ENCODE data around the gene BFSP2.
A peak's percentile ranks its signal among the peaks of the same experiment; 100 is the strongest.

The BFSP2 gene, protein sequence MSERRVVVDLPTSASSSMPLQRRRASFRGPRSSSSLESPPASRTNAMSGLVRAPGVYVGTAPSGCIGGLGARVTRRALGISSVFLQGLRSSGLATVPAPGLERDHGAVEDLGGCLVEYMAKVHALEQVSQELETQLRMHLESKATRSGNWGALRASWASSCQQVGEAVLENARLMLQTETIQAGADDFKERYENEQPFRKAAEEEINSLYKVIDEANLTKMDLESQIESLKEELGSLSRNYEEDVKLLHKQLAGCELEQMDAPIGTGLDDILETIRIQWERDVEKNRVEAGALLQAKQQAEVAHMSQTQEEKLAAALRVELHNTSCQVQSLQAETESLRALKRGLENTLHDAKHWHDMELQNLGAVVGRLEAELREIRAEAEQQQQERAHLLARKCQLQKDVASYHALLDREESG

DNA sequence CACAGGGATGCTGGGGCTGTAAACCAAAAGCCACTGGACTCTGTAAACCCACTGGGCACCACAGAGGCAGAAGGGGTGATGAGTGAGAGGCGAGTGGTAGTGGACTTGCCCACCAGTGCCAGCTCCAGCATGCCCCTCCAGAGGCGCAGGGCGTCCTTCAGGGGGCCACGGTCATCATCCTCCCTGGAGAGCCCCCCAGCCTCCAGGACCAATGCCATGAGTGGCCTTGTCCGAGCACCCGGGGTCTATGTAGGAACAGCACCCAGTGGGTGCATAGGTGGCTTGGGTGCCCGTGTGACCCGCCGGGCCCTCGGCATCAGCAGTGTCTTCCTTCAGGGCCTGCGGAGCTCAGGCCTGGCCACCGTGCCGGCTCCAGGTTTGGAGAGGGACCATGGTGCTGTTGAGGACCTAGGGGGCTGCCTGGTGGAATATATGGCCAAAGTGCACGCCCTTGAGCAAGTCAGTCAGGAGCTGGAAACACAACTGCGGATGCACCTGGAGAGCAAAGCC is at the start of gene BFSP2:
TSS of gene BFSP2 (plus strand) at position 51 of the 510 bp plus-strand sequence. CDS start at position 79, 28 bp downstream.
- DNase-seq, result no peak

DNA sequence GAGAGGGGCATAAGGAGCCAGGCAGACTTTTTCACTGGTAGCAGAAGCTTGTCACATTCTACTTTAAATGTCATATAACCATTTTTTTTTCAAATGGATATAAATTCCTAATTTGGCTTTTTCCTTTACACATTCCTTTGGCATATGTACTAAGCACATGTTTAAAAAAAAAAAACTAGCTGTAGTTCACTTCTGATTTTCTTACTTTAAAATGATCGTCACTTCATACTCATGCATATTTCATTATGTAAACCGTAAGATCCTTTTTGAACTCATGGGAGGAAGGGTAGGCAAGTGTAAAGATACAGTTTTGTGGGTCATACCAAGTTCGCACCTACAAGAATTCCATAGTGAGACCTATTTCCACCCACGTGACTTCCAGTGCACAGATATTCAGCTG is 45.1 kb upstream of the BFSP2 start:
- DNase-seq, result no peak

DNA sequence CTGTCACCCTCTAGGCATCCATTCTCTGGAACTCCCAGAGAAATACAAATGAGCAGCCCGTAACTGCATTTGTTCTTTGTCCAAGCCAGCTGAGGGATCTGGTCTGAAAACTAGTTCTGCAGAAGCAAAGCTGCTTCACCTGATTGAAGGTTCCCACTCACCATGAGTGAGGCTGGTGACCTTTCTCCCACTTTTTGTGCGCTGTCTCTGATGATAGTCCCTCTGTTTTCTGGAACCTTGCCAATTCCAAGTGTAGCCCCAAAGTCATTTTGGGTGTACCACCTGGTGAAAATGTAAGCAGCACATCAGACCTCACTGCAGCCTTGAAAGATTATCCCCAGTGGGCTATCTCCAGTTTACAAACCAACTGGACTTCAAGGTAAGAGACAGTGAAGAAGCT is 39.4 kb upstream of the BFSP2 start:
- no peak for DNase-seq

DNA sequence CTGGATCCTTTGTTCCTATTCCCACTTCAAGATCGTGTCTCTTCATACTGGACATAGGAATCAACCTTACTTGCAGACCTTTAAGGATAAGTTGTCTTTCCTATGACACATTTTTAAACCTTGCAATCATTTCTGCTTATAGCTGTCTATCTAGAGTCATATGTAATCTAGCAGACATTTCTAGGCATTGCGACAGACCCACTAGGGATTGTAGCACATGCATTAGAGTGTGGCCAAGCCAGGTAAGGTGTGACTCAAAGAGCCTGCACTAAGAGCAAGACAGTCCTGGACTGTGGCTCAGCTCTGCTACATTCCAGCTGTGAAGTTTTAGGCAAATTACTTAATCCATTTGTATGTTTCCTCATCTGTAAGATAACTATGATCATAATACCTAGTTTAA is 38.8 kb upstream of the BFSP2 start:
- DNase-seq, result no peak

DNA sequence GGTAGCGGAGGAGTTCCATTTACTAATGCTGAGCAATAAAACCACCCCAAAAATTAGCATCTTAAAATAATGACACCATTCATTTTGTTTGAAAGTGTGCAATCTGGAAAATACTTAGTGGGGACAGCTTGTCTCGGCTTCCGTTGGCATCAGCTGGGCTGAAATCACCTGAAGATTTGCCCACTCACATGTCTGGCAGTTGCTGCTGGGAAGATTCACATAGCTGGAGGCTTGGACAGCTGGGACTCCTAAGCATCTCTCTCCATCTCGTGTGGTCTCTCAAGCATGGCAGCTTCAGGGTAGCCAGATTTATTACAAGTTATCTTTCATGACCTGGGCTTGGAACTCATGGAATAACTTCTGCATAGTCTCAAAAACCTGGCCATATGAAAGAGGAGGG is 38.4 kb upstream of the BFSP2 start:
- DNase-seq, result no peak

DNA sequence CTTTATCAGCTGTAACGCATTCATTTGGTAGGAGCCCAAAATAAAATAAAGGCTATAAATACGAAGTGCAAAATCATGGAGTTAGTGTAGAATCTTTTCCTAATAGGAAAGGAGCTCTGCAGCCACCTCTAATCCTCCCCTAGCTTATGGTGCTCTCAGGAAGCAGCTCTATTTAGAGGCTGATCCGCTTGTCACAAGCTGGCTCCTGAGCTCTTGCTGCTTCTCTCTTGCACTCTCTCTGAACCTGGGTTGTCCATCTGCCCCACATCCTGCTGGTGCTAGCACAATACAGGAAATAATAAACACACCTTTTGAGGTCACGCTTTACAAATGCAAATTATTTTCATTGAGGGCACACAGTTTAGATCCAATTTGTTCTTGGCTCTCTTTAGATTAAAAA is 37.3 kb upstream of the BFSP2 start:
- no peak for DNase-seq

DNA sequence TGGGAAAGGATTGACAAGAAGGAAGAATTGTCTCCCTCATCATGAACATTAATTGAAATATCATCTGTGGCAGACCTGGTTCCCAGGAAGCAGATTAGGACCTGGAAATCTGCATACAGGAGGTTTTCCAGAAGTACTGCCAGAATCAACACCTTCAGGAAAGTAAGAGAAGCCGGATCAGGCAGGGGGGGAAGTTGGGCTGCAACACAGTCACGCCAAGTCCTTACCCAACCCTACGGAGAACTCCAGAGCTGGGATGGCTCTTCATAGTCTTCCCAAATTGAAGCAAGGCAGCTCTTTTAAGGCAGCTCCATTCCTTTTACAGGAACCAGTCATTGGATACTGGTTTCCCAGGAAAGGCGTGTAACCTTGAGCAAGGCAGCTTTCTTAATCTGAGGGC is 35.2 kb upstream of the BFSP2 start:
- DNase-seq, result no peak

DNA sequence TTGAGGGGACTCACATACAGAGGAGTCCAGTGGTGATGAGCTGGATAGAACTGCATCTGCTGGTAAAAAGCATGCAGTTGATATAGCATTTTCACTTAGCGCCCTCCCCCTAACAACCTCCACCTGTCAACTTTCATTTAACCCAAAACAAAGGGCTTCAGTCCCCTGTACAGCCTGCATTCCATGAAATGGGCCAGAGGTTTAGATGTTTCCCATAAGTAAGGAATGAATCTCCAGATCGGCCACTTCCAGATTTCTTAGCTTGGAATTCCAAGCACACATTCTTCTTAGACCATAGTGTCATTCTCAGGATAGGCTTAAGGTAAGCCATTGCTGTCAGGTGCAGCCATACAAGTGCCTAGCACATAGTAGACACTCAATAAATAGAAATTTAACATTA is 32.9 kb upstream of the BFSP2 start:
- DNase-seq, result no peak

DNA sequence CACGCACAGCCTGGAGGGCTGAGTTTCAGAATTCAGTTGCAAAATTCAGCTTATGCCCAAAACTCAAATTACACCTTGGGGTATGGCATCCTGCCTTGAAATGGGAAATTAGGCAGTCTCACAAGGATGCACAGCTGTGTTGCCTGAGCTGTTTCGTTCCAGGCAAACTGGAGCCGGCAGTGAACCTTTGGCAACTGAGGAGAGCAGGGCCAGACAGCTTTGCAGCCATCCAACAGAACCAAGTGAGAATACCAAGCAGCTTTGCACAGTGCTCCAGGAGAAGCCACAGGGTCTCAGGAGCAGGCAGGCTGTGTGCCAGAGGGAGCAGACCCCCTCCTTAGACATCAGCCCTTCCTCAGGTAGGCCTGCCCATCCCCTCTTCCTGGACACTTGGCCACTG is 32.5 kb upstream of the BFSP2 start:
- DNase-seq, result no peak

DNA sequence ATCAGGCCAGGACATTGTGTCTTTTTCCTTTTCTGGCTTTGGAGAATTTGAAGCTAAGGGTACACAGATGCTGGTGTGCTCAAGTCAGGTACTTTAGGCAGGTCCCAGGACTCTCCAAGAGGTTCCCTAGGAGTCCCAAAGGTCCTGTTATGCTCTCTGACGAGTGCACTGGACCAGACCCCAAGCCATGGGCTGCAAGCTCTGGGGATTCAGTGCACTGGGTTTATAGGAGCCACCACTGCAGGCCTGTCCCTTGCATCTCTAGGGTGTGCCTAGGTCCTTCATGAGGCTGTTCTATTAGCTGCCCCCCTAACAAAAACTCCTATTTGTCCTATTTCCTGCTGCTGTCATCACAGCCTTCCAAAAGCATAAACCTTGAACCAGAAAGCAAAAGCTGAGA is 31.9 kb upstream of the BFSP2 start:
- DNase-seq, result no peak

DNA sequence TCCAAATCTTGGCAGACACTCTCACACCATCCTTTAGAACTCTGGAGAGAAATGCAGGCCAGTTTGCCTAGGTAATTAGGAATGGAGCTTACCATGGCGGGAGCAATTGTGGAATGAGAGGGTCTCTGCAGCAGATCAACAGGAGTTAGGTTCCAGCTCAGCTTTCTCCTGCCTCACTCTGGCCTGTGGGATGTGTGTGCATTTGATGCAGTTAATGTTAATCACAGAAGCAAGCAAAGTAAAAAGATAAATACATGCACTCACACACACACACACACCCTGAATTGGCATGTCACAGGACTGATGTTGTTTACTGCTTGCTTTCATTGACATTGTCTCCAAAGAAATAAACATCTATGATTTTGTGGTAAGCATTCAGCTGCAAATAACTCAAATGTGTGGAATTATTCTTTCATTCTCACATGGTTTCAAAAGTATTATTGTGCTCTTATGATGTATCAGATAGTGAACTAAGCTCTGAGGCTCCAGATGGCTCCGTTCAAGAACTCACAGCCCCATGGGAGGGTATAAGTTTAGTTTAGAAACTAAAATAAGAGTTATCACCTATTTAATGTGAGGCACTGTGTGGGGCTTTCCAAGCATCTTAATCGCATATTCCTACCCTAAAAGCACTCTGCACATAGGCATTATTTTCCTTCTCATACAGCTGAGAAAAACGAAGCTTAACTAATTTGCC is 31.3 kb upstream of the BFSP2 start:
- DNase-seq, result no peak

DNA sequence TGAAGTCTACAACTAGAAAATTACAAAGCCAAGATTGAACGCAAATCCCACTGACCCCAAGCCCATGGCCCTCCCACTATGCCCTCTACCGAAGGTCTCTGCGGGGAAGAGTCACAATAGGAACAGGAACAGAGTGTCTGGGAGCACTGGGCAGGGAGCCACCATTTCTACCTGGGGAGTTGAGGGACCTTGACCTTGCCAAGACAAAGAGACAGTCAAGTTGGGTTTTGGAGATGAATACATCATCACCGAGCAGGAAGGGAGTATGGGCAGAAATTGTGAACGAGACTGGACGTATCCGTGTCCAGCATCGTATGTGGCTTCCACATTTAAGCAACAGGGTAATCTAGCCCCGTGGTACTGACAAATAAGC is 30.8 kb upstream of the BFSP2 start:
- DNase-seq, result no peak

DNA sequence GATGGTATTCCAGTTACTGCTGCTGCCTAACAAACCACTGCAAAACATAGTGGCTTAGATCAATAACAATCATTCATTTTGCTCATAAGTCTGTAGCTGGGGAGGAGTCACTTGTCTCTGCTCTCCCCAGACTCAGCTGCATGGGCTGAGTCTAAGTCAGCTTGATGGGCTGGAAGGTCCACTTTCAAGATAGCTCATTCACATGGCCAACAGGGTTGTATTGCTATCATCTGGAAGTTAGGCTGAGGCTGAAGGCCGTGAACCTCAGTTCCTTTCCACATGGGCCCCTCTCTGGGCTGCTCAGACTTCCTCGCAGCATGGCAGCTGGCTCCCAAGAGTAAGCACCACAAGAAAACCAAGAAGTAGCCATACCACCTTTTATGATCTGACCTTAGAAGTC is 28.7 kb upstream of the BFSP2 start:
- DNase-seq, result no peak

DNA sequence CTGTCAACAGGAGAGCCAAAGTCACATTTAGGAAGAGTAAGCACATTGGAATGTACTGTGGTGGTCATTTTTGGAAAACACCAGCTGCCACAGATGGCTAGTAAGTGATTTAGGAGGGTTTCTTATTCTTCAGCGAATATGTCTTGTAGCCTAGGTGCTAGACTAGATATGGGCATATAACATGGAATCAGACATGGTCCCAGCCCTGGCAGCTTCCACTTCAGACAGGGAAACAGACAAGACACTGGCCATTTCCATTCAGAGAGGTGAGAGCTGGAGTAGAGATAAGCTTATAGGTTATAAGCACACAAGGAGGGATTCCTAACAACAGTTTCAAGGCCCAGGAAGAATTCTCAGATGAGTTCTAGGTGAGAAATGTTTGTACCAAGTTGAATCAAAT is 28.2 kb upstream of the BFSP2 start:
- DNase-seq, result no peak

DNA sequence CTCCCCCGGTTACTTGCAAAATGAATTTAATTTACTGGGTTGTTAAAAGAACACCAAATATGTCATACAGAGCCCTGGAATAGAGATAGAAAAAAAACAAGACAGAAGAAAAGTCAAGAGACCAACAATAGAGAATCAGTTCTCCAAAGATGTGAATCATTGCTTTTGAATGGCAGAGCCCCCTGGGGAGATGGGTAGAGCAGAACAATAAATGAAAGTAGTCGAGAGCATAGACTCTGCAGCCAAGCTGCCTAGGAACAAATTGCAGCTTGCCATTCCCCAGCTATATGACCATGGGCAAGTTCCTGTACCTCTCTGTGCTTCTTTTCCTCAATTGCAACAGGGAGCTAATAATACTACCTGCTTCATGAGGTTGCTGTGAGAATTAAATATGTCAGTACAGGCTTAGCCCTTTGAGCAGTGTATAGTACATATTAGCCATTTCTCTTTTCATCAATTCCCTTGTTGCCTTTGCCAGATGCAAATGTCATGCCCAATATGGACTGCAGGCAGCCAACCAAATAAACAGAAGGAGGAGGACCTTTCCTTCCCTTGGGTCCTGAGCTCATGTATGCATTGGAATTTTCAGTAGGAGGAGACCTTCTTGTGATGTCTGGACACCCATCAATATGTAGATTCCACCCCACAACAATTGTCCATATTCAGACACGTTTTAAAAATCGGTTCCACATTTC is 25.0 kb upstream of the BFSP2 start:
- no peak for DNase-seq

DNA sequence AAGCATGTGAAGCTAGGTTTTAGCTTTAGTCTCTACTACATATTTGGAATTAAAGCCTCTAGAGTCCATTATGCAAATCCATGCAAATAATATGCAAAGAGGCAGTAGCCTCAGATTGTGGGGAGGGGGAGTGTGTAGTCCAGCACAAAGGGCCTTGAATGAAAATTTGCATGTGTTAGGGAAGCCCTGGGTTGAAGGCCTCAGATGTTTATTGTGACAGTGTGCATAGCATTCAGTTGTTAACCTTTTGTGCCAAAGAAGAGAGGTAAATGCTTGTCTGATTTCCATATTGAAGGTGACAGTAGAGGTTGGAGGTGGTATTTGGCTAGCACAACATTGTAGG is 24.5 kb upstream of the BFSP2 start:
- no peak for DNase-seq

DNA sequence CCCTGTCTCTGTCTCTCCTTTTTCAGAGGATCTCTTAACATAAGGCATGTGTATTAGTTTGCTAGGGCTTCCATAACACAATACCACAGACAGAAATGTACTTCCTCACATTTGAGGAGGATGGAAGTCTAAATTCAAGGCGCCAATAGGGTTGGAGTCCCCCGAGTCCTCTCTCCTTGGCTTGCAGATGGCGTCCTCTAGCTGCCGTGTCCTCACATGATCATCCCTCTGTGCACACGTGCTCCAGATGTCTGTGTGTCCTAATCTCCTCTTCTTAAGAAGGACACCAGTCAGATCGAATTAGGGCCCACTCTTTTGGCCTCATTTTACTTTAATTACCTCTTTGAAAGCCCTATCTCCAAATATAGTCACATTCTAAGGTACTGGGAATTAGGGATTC is 23.0 kb upstream of the BFSP2 start:
- no peak for DNase-seq

DNA sequence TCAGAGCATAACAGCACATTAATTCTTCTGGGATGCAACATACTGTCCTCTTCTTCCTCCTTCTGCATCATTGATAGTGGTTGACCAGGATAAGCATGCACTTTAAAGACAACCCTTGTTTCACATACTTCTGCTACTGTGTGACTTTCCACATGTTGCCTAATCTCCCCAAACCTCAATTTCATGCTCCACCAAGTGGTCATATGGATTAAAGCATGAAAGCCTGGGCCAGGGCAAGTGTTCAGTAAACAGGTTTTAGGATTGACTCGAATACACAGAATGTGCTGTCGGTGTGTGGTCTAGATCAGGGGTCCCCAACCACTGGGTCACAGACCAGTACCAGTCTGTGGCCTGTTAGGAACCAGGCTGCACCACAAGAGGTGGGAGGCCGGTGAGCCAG is 22.5 kb upstream of the BFSP2 start:
- DNase-seq, result peak; percentile 54

DNA sequence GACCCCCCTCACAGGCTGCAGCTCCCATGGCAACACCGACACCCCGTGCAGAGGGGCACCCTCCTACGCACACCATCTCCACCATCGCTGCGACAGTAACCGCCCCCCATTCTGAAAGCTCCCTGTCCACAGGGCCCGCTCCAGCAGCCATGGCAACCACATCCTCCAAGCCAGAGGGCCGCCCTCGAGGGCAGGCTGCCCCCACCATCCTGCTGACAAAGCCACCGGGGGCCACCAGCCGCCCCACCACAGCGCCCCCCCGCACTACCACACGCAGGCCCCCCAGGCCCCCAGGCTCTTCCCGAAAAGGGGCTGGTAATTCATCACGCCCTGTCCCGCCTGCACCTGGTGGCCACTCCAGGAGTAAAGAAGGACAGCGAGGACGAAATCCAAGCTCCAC is 19.9 kb upstream of the BFSP2 start:
- DNase-seq, result no peak

DNA sequence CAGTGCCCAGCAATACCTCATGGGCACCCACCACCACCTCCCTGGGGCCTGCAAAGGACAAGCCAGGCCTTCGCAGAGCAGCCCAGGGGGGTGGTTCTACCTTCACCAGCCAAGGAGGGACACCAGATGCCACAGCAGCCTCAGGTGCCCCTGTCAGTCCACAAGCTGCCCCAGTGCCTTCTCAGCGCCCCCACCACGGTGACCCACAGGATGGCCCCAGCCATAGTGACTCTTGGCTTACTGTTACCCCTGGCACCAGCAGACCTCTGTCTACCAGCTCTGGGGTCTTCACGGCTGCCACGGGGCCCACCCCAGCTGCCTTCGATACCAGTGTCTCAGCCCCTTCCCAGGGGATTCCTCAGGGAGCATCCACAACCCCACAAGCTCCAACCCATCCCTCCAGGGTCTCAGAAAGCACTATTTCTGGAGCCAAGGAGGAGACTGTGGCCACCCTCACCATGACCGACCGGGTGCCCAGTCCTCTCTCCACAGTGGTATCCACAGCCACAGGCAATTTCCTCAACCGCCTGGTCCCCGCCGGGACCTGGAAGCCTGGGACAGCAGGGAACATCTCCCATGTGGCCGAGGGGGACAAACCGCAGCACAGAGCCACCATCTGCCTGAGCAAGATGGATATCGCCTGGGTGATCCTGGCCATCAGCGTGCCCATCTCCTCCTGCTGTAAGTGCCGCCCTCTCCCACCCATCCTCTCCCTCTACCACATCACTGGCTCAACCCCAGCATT is 19.2 kb upstream of the BFSP2 start:
- no peak for DNase-seq

DNA sequence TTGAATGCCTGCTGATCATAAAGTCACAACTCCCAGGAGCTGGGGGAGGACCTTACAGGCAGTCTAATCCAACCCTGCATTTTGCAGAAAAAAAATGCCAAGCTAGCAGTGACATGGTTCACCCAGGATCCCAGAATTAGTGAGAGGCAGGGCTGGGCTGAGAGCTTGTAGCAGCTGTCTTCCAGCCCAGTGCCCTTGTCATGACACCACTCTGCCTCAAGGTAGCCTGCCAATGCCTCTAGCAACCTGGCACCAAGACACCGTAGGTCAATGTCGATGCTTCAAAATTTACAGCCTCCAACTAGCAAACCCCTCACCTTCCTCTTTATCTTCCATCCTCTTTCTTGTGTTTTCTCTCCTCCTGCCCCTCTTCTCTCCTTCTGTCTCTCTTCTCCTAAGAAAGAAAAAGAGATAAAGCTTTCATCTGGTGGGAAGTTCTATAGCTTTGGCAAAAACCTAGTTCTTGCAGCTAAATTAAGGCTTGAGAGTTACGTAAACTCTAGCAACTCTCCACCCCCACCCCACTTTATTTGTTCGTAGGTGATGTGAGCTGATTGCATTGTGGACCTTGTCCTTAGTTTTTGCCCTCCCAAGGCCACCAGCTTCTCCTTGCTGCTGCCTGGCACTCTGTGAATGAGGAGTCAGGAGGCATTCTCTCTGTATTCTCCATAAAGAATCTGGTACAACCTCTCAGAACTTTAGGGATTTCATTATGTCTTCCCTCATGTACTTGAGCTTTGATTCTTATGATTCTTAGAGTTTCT is 18.3 kb upstream of the BFSP2 start:
- DNase-seq, result no peak

DNA sequence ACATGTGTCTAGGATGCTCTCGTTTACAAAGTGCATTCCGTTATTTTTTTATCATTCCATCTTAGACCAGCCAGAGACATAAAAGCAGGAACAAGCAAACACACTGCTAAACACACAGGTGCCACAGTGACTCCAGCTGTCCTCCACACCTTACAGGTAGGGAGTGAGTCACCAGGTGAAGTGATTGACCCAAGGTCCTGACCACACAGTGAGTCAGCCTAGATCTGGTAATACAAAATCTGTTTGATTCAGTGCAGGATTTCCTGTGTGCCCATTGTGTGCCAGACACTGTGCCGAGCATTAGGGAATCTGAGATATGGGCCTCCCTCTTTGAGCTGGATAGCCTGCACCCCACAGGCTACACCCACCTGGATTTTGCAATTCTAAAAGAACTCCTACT is 16.7 kb upstream of the BFSP2 start:
- no peak for DNase-seq

DNA sequence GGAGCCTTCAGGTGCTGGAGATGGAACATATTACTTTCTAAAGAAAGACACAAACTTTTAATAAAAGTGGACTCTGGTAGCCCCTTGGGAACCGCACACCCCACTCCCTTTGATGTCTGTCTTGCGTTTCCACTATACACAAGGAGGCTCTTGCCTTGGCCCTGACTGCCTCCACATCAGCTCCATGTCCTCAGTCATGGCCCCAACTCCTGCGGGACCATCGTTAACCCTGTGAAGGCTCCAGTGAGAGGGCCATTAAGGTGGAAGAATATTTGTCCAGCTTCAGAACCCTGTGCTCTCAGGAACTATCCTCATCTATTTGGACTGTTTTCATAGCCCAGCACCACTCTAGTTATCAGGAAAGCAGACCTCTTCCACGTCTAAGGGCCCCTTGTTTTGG is 16.1 kb upstream of the BFSP2 start:
- DNase-seq, result no peak

Data from AML-193 (cell line).